CD4-positive, alpha-beta T cell treated with Interleukin-21 for 1 hour (primary cell): ENCODE results near the gene CDH7.

ENCODE experiments used
- DNase-seq: peaks from one replicate; pipeline ENCODE4 v3.0.0-alpha.2; 2020

Gene CDH7

DNA sequence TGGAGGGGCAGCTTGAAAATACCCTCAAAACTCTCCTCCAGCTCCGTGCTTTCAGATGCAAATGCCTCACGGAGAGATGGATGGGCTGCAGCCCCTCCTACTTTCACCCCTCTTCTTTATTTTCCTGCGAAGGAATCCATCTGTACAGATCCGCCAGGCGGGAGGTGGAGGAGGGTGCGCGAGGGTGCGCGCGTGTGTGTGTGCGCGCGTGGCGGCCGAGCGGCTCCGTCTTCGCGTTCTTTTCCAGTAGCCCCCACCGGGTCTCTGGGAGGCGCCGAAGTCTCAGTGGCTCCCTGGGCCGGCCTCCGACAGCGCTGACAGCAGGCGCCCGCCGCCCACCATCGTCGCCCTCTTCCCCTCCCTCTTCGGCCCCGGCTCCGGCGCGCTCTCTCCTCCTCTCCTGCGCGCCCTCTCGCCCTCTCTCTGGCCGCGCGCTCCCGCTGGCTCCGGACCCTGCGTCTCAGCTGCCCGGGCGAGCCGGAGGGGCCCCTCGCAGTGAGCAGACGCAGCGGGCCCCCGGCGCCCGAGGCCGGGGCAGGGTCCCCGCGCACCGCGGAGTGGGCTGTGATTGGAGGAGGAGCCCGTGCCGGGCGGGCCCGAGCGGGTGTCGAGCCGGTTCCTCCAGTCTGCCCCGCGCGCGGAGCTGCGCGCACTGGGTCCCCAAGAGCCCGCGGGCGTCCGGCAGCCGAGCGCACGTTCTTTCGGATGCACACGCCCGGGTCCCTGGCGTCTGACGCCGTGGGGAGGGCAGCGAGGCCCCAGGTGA is at the start of gene CDH7:
TSS of gene CDH7 (plus strand) at position 624 of the 766 bp plus-strand sequence. CDS start 11,831 bp downstream, outside the sequence.
- no peak for DNase-seq

- DNase-seq, result no peak
Measured at GRCh38 chr18:65704046-65704445, 46.8 kb upstream of the CDH7 start.

DNA sequence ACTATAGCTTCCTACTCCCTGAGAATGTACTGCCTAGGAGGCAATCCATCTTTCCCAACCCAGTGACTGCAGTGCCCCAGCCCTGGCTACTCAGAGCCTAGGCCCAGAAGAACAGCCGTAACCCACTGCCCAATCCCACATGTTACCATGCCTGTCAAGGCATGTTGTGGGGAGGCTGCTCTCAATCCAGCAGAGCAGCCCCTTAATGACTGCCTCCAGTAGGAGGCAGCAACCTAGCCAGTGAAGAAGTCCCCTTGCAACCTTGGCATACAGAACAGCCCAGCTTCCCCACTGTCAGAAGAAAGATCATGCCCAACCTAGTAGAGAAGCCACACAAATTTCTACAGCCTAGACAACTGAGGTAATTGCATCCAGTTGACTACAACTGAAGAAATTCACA is 44.2 kb upstream of the CDH7 start:
- DNase-seq, result no peak

DNA sequence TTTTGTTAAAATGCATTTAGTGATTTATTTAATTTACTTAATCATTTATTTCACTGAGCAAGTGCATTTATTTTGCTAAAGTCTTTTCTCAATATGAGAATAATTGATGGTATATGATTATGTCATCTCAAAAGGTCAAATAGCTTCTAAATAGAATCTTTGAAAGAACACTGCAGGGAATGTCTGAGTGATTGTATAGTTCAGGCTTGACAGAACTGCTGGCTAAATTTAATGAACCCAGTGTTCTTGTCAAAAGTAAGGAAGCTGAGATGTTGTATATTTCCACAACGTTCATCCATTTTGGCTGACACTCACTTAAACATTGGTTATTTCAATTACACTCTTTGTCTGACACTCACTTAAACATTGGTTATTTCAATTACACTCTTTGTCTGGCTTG is 39.3 kb upstream of the CDH7 start:
- no peak for DNase-seq

DNA sequence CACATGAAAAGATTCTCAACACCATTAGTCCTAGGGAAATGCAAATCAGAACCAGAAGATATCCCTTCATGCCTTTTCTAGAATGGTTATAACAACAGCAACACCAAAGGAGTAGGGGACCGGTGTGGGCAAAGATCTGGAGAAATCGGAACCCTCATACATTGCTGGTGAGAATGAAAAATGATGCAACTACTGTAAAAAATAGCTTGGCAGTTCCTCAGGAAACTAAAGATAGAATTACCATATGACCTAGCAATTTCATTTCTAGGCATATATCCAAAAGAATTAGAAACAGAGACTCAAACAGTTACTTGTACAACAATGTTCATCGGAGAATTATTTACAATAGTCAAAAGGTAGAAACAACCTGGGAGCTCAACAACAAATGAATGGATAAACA is 29.2 kb upstream of the CDH7 start:
- no peak for DNase-seq

DNA sequence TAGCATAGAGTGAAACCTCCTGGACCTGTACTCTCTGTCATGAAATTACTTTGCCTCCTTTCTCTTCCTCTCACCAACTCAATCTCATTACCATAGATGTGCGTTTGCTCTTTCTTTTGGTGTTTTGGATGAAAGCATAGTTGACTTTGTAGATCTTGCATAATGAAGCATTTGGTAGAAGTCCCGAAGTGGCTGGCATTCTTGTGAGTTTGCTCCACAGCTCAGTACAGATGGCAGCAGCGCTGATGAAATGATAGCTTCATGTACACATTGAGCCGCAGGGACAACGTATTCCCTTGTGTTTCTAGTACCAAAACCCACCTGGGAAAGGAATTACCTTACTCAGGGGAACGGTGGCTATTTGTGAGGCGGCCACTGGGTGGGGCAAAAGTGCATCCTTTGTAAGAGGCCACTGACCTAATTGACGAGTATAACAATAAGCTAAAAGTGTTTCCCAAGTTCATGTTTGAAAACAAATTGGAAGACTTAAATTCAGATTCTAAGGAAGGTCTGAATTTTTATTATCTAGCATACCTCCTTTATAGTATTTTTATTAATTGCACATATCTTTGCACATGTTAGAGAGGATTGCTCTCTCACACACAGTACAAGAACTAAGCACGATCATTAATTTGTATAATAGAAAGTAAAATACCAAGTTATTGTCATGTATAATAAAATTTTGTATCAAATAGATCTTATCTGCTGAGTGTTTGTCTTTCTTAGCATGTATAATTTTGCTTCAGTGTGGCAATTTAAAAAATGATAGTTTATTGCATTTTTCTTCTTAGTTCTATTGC is 25.4 kb upstream of the CDH7 start:
- DNase-seq, result no peak

DNA sequence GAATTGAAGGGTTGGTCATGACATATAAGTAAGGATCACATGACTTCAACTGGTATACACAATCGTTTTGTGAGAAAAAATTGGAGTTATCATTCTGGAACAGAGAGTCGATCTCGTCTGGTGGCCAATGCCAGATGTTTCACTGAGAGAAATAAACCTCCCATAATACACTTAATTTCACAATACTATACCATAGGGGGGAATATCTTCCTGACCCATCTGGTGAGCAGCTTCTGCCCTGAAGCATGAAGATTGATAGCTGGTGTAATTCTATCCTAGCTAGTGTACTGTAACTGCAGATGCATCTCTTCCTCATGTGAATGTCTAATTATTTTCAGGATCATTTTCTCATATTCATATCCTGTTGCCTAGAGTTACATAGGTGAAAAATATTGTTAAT is 15.7 kb upstream of the CDH7 start:
- no peak for DNase-seq

- DNase-seq, result no peak
Measured at GRCh38 chr18:65737471-65737955, 13.3 kb upstream of the CDH7 start.

- no peak for DNase-seq
Measured at GRCh38 chr18:65746936-65747335, 3.9 kb upstream of the CDH7 start.

- DNase-seq, result no peak
Measured at GRCh38 chr18:65748321-65748720, 2.5 kb upstream of the CDH7 start.

DNA sequence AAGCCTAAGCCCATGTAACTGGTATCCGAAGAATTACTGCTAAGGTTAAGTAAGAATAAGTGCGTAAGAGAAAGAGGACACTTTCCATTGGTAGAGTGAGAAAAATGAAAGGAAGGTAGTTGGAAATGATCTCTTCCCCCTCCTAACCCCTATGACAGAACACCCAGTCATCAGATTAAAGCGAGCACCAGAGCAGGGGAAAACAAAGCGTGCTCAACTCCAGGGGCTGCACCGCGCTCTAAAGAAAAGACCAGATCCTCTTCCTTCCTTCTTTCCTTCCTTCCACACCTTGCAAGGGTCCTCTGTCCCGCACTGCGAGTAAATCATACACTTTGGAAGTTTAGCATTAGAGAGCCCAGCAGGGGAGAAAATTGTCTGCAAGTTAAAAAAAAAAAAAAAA is 971 bp upstream of the CDH7 start:
- DNase-seq, result no peak

DNA sequence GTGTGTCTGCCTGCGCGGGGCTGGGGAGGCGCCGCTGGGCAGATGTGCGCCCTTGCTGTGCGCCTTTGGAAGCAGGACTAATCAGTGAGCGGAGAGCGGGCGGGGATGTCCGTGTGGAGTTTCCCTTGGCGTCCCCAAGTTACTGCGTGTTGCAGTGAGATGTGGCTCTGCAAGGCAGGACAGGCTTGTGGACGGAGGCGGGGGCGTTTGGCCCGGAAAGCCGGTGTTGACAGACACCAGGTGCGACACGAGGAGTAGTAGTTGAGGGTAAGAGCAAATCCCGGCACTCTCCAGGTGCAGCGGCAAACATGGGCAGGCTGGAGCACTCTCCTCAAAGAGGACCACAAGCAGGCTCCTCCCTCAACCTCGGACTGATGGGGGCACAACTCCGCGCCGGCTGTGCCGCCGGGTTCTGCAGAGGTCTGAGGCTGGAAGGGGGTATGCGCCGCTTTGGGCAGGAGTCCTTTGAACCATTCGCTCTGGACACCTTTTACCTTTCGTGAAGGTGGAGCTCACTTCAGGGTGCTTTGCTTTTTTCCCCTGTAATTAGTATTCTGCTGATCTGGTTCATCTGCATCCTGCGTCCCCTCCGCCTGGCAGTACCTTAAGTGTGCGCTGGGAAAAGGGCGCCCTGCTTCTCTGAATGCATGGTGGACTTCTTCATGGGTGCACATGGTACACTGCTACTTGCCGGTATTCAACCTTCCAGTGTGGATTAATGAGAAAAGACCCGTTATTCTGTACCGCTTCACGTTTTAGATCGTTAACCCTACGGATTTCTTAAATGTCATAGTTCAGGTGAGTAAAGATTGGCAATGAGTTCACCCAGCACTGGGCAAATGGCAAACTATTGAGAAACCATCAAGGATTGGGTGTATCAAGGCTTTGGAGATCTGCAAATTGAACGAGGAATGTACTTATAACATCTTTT is 608 bp downstream of the CDH7 start:
- no peak for DNase-seq

DNA sequence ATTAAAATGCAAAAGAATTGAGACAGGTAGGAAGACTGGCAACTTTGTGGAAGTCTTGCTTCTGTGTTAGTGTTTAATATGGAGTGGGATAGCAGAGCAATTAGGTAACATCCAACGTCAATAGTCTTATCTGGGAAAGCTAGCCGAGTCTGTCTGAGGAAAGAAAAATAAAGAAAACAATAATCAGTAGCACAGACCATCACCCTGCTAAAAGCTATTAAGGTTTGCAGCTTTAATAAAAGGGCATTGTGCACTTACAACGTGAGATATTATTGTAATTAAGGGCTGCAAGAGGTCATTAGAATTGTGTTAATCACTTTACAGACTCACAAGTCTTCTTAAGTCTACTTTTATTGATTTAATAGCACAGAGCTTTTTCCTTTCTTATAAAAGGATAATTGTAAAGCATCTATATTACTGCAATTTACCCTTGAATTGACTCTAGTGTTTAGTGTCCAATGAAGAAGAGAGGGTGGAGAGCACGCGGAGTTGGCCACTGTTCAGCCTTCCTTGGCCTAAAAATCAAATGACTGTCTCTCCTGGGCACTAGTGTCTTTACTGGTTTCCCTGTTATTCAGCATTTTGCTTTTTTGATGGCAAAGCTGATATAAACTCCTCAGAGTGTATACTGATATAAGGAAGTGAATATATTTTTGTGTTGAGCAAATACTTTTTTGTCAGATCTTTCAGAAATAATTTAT is 2.0 kb downstream of the CDH7 start:
- no peak for DNase-seq

DNA sequence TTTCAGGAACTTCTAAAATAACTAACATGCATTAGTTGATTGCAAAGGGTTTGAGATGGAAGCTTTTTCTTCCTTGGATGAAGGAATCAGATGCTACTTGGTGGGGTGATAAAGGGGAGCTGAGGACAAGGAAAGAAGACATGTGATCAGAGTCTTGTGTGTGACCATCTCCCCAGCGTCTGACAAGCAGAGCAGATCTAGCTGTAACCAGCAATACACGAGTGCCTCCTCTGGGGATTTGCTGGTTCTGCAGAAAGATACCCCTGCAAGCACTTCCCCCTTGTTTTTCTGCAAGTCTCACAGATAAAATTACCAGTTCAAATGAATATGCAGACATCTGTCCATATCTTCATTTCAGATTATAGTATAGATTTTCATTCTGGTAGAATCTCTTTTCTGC is 2.7 kb downstream of the CDH7 start:
- DNase-seq, result no peak

GRCh38 chr18:65754121-65754520 is 3.3 kb downstream of the CDH7 start:
- no peak for DNase-seq

GRCh38 chr18:65755616-65756015 is 4.8 kb downstream of the CDH7 start:
- no peak for DNase-seq

DNA sequence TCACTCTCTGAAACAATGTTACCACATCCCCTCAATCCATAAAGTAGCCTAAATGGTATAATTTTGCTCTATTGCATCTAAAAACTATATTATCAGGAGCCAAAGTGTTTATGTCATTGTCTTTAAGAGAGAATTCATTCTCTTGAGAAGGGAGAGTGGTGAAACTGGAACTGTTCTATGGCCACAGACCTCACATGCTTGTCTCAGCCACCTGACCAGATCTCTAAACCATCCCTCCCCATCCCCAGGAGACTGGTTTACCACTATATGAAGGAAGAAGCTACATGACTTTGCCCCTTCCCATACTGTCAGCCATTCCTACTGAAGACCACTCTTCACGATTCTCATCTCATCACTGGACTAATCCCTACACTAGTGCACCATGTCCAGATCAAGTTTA is 9.6 kb downstream of the CDH7 start:
- DNase-seq, result no peak

- no peak for DNase-seq
Measured at GRCh38 chr18:65761636-65762295, 11.0 kb downstream of the CDH7 start.

DNA sequence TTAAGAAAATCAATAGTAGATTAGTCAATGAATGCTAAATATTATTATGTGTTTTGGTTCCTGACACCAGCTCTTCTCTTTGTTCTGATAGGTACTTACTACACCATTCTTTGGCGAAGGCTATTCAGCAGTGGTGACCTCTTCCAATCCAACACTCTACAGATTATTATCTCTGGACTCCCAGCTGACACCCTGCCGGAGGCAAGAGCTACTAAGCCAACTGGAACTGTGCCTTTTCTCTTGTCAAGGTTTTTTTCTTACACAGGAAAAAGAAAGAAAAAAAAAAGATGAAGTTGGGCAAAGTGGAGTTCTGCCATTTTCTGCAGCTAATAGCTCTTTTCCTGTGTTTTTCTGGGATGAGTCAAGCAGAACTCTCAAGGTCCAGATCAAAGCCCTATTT is 11.7 kb downstream of the CDH7 start:
- no peak for DNase-seq

GRCh38 chr18:65767406-65767805 is 16.6 kb downstream of the CDH7 start:
- no peak for DNase-seq

DNA sequence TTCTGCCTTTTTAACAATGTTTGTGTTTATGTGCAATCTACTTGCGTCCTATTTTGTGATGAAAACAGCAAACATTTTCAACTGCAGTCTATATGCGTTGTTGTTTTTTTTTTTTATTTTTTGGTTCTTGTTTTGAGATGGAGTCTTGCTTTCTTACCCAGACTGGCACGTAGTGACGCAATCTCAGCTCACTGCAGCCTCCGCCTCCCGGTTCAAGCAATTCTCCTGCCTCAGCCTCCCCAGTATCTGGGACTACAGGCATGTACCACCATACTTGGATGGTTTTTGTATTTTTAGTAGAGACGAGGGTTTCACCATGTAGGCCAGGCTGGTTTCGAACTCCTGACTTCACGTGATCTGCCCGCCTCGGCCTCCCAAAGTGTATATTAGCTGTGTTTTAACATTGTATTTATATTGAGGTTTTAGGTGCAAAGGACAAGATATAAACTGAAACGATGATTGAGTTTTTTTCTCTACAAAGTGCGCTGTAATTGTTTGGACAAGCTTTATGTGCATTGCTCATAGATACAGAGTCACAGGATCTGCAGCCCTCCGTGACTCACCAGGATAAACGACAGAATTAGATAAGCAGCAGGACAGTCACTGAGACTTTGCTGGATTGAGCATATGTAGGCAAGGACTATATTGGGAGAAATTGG is 17.4 kb downstream of the CDH7 start:
- no peak for DNase-seq
